ENCODE data around the gene ATP8B2. TPM values are rescaled to one million over a fixed set of nuclear protein-coding genes. Genes with fewer than 3 reads are reported as not detected.
"Not testable (repeated sequence)": the region's sequence is repeated elsewhere in the genome, so short reads cannot be mapped to it uniquely, and the experiment has no call there.

ATP8B2 gene
- total RNA-seq, 1 experiment from 2014 or later: 73.2 TPM

GRCh38 chr1:154371436-154371835, 46.1 kb downstream of the ATP8B2 start:
- H3K4me3 ChIP-seq (ENCODE audit: insufficient read depth, low read depth, low read length): no peak overlapping the region
- no peak for DNase-seq
- H3K27me3 ChIP-seq (ENCODE audit: control insufficient read depth, insufficient read depth, low read length): no peaks in the 10 kb centered on the region
- no peaks in the 10 kb centered on the region for H3K36me3 ChIP-seq (replicated peaks; ENCODE audit: control insufficient read depth, insufficient read depth, low read length)

- H3K4me3 ChIP-seq (ENCODE audit: insufficient read depth, low read depth, low read length); H3K27me3 ChIP-seq (ENCODE audit: control insufficient read depth, insufficient read depth, low read length); H3K36me3 ChIP-seq (replicated peaks; ENCODE audit: control insufficient read depth, insufficient read depth, low read length); DNase-seq: not testable (repeated sequence)
These were observed 48.5 kb downstream of the ATP8B2 start for GRCh38 chr1:154373777-154374357.

DNA sequence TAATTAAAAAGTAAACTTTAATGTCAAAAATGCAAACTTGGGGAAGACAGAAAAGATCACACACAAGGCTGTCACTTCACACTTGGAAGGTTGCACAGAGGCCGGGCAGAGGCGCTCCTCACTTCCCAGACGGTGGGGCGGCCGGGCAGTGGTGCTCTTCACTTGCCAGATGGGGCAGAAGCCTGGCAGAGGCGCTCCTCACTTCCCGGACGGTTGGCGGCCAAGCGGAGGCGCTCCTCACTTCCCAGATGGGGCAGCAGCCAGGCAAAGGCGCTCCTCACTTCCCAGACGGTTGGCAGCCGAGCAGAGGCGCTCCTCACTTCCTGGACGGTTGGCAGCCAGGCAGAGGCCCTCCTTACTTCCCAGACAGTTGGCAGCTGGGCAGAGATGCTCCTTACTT, 54.0 kb downstream of the ATP8B2 start:
- Histone ChIP-seq H3K27me3 (ENCODE audit: control insufficient read depth, insufficient read depth, low read length) (no peaks in the 10 kb centered on the region), H3K4me3 (ENCODE audit: insufficient read depth, low read depth, low read length) (no peak overlapping the region), H3K36me3 (replicated peaks; ENCODE audit: control insufficient read depth, insufficient read depth, low read length) (no peaks in the 10 kb centered on the region)
- no peak for DNase-seq

DNA sequence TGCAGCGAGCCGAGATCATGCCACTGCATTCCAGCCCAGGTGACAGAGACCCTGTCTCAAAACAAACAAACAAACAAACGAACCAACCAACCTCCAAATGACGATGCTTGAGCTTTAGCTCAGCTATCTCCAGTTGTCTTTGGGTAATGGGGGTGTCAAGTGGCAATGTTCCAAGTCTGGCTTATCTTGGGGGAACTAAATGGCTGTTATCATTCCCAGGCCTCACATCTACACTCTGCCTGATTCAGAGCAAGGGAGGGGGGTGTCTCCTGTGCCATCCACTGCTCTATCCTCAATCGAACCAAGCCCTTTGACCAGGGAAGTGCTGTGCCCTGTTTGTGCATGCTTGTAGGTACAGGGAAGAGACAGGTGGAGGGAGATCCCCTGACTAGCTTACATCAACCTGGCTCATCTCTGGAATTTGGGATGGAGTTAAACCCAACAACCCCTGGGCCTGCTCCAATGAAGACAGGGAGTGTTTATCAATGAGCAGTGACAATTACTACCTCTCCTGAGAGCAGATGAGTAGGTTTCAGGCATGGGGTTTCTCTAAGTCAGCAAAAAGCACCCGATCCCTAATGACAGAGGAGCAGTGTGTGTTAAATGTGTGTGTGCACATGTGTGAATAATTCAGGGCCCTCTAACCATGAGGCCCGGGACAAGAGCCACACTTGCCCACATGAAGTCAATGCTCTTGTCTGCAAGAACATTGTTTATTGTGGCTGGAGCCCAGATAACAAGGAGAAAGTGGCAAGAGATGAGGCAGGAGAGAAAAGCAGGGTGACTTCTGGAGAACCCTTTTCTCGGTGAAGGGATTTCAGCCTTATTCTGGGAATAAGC, 59.5 kb downstream of the ATP8B2 start:
- Histone ChIP-seq H3K4me3 (ENCODE audit: insufficient read depth, low read depth, low read length) (no peak overlapping the region), H3K36me3 (replicated peaks; ENCODE audit: control insufficient read depth, insufficient read depth, low read length) (no peaks in the 10 kb centered on the region), H3K27me3 (ENCODE audit: control insufficient read depth, insufficient read depth, low read length) (no peaks in the 10 kb centered on the region)
- no peak for DNase-seq

- Histone ChIP-seq H3K4me3 (ENCODE audit: insufficient read depth, low read depth, low read length) (no peak overlapping the region), H3K36me3 (replicated peaks; ENCODE audit: control insufficient read depth, insufficient read depth, low read length) (no peaks in the 10 kb centered on the region), H3K27me3 (ENCODE audit: control insufficient read depth, insufficient read depth, low read length) (no peaks in the 10 kb centered on the region)
- DNase-seq: no peak
These were observed 61.5 kb downstream of the ATP8B2 start for GRCh38 chr1:154386643-154387352.

GRCh38 chr1:154391086-154391770, 65.9 kb downstream of the ATP8B2 start:
- DNase-seq: no peak
- Histone ChIP-seq H3K4me3 (ENCODE audit: insufficient read depth, low read depth, low read length) (no peak overlapping the region), H3K36me3 (replicated peaks; ENCODE audit: control insufficient read depth, insufficient read depth, low read length) (no peaks in the 10 kb centered on the region), H3K27me3 (ENCODE audit: control insufficient read depth, insufficient read depth, low read length) (no peaks in the 10 kb centered on the region)

DNA sequence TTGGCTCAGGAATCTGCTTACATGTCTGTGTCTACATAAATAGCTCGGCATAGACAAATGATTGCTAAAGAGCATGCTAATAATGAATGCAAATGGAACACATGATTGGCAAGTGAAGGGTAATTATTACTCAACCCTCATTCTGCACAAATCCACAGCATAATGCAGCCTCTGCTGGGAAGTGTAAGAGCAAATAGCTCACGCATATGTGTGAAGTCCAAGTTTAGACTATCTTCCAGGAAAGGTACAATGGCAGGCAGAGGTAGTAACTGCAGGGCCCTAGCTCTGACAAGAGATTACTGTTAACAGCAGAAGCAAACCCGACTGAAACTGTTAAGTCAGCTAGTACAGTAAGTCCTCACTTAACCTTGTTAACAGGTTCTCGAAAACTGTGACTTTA, 72.8 kb downstream of the ATP8B2 start:
- Histone ChIP-seq H3K27me3 (ENCODE audit: control insufficient read depth, insufficient read depth, low read length) (no peaks in the 10 kb centered on the region), H3K4me3 (ENCODE audit: insufficient read depth, low read depth, low read length) (no peak overlapping the region), H3K36me3 (replicated peaks; ENCODE audit: control insufficient read depth, insufficient read depth, low read length) (no peaks in the 10 kb centered on the region)
- no peak for DNase-seq

- no peaks in the 10 kb centered on the region for H3K36me3 ChIP-seq (replicated peaks; ENCODE audit: control insufficient read depth, insufficient read depth, low read length)
- DNase-seq: no peak
- H3K4me3 ChIP-seq (ENCODE audit: insufficient read depth, low read depth, low read length): no peak overlapping the region
- H3K27me3 ChIP-seq (ENCODE audit: control insufficient read depth, insufficient read depth, low read length): peaks cover 5% of the 10 kb centered on the region
These were observed 73.4 kb downstream of the ATP8B2 start for GRCh38 chr1:154398678-154399077.

- Histone ChIP-seq H3K36me3 (replicated peaks; ENCODE audit: control insufficient read depth, insufficient read depth, low read length) (no peaks in the 10 kb centered on the region), H3K27me3 (ENCODE audit: control insufficient read depth, insufficient read depth, low read length) (peaks cover 16% of the 10 kb centered on the region), H3K4me3 (ENCODE audit: insufficient read depth, low read depth, low read length) (no peak overlapping the region)
- DNase-seq: no peak
These were observed 75.1 kb downstream of the ATP8B2 start for GRCh38 chr1:154400381-154400801.

Other genes starting within 250 kb of the ATP8B2 start
- gene NUP210L, start 170.5 kb upstream of the ATP8B2 start, total RNA-seq (2014; rRNA removed; shearing (Covaris generic)): 0.03 TPM in 1 of 2 replicates, not detected in the other
- gene TPM3, start 133.4 kb upstream of the ATP8B2 start, total RNA-seq (2014; rRNA removed; shearing (Covaris generic)): 712 and 754 TPM in 2 replicates
- gene CFAP141, start 119.2 kb upstream of the ATP8B2 start, total RNA-seq (2014; rRNA removed; shearing (Covaris generic)): not detected in 2 replicates
- gene UBAP2L, start 104.6 kb upstream of the ATP8B2 start, total RNA-seq (2014; rRNA removed; shearing (Covaris generic)): 162 and 166 TPM in 2 replicates
- gene HAX1, start 52.9 kb upstream of the ATP8B2 start, total RNA-seq (2014; rRNA removed; shearing (Covaris generic)): 147 and 188 TPM in 2 replicates
- gene AQP10, start 4.4 kb upstream of the ATP8B2 start, total RNA-seq (2014; rRNA removed; shearing (Covaris generic)): not detected in 2 replicates
- 8.6 and 10.3 TPM in 2 replicates for gene IL6R, start 79.8 kb downstream of the ATP8B2 start, total RNA-seq (2014; rRNA removed; shearing (Covaris generic))
- gene TDRD10, start 176.7 kb downstream of the ATP8B2 start, total RNA-seq (2014; rRNA removed; shearing (Covaris generic)): 0.38 and 0.44 TPM in 2 replicates
- gene SHE, start 176.9 kb downstream of the ATP8B2 start, total RNA-seq (2014; rRNA removed; shearing (Covaris generic)): 0.55 and 0.73 TPM in 2 replicates
- 53.4 and 64.8 TPM in 2 replicates for gene UBE2Q1, start 233.1 kb downstream of the ATP8B2 start, total RNA-seq (2014; rRNA removed; shearing (Covaris generic))
- 0.30 and 0.83 TPM in 2 replicates for gene CHRNB2, start 242.3 kb downstream of the ATP8B2 start, total RNA-seq (2014; rRNA removed; shearing (Covaris generic))